K562 (cell line): Measurements from ENCODE around the gene MEX3D.

Source experiments
- CAMTA2 ChIP-seq: fragments of 250-450 bp; sonication (Bioruptor Pico); conservative IDR thresholded peaks from 2 replicates; pipeline ENCODE4 v1.5.1; 2022
- FOXA1 ChIP-seq: fragments of 450-650 bp; IDR thresholded peaks from 2 replicates; pipeline ENCODE4 v1.6.1; 2016; ENCODE audit warnings: mild to moderate bottlenecking, borderline replicate concordance
- KHSRP ChIP-seq: fragments of 450-650 bp; IDR thresholded peaks from 2 replicates; pipeline ENCODE4 v1.6.1; 2017

- TF ChIP-seq FOXA1 (no peak), CAMTA2 (CRISPR knock-in tag) (no peak), KHSRP (no peak)
Measured at GRCh38 chr19:1606138-1606651, 38.1 kb upstream of the MEX3D start.
